Measurements from ENCODE around the gene KYAT1. TPM values are rescaled to one million over a fixed set of nuclear protein-coding genes. Genes with fewer than 3 reads are reported as not detected.
A peak's percentile ranks its signal among the peaks of the same experiment; 100 is the strongest.

KYAT1 gene
- total and polyA plus RNA-seq, 2 of the 8 experiments (the other 6 are each of a cell fraction or from before 2014, with no cell fraction given) = 30.4 to 42.2 TPM

DNA sequence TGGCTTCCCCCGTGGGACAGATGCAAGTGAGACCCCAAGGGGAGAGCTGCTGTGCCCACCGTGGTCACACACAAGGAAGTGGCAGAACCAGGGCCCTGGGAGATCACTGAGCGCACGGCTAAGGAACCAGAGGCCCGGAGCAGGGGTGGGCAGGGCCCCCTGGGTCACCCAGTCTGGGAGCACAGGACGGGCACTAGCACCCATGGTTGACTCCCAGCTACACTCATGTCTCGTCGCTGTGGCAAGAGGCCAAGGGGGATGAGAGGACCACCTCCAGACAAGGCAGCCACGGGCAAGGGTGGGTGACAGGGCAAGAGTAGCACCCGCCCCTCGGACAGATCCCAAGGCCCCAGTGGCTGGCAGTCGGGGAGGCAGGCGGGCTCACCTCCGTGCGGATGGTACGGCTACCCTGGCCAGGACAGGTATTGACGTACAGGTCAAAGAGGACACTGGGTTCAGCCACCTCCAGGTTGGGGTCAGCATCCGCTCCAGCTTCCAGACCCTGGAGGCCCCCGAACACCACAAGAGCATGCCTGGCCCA, 58.3 kb downstream of the KYAT1 start:
- ChIA-PET POLR2A (ENCODE audit: partially characterized antibody) (interaction anchor here (0.6 to 1.8 kb wide), 7 partner anchors 11 to 235 kb away, joined by 3 to 8 read pairs (median 4); partner anchors contain the start of gene PHYHD1), CTCF (ENCODE audit: partially characterized antibody) (interaction anchor here (0.6 kb wide), 1 partner anchor 273 kb away, joined by 3 read pairs; no protein-coding TSS in a partner anchor)

More for the DNA sequence above, 58.3 kb downstream of the KYAT1 start:
- Histone ChIP-seq H2AFZ (ENCODE audit: low read length) (no peak overlapping the region), H2BK15ac (ENCODE audit: low read length) (no peak overlapping the region), H3K27me3 (replicated peaks in 1 of 4; ENCODE audit: control insufficient read depth in 3 of 4, extremely low read depth in 1 of 4, insufficient read depth in 3 of 4, low read length in 3 of 4) (no peaks in the 10 kb centered on the region), H3K4ac (replicated peaks; ENCODE audit: insufficient read length, low read depth, low read length) (no peak overlapping the region), H3K4me1 (replicated peaks in 1 of 4; ENCODE audit: control insufficient read depth in 3 of 4, insufficient read depth in 4 of 4, low read length in 3 of 4) (peaks cover 0 to 11% (median 3%) of the 10 kb centered on the region in 4 experiments; a peak in 2 of 7 replicates), H3K23ac (ENCODE audit: insufficient read length) (no peak overlapping the region), H2BK5ac (ENCODE audit: low read depth, low read length) (no peak overlapping the region), H2BK12ac (ENCODE audit: low read depth, low read length) (no peak overlapping the region), H4K5ac (ENCODE audit: insufficient read length, low read depth, low read length) (no peak overlapping the region), H2BK120ac (replicated peaks; ENCODE audit: low read depth, low read length) (no peak overlapping the region), H3K4me2 (ENCODE audit: insufficient read depth in 1 of 2, low read depth in 2 of 2, low read length in 2 of 2) (no peak overlapping the region), H3K36me3 (ENCODE audit: control insufficient read depth in 2 of 4, insufficient read depth in 4 of 4, low read length in 3 of 4) (peaks cover 28 to 61% (median 54%) of the 10 kb centered on the region in 4 experiments), H4K20me1 (replicated peaks in 1 of 2; ENCODE audit: control insufficient read depth in 1 of 2, insufficient read depth in 2 of 2, low read length in 2 of 2) (peaks cover 5 to 26% of the 10 kb centered on the region in 2 experiments), H3K14ac (ENCODE audit: insufficient read length) (no peak overlapping the region), H2AK5ac (ENCODE audit: low read depth, low read length) (no peak overlapping the region), H4K91ac (replicated peaks; ENCODE audit: insufficient read length, low read length) (no peak overlapping the region), H3K56ac (replicated peaks; ENCODE audit: insufficient read length, low read depth, low read length) (no peak overlapping the region), H3K9ac (replicated peaks in 1 of 4; ENCODE audit: extremely low read depth in 1 of 4, low read depth in 3 of 4, low read length in 3 of 4) (no peak overlapping the region), H3K4me3 (ENCODE audit: extremely low read depth in 1 of 4, insufficient read depth in 2 of 4, low read depth in 3 of 4, low read length in 4 of 4) (no peak overlapping the region), H4K8ac (ENCODE audit: extremely low read depth, insufficient read depth, low read length) (no peak overlapping the region), H3K23me2 (ENCODE audit: low read depth, low read length) (peaks cover 7% of the 10 kb centered on the region; the same call in 1 of the 2 replicates), H3K79me2 (ENCODE audit: control insufficient read depth in 1 of 2, insufficient read depth in 2 of 2, low read length in 2 of 2) (peaks cover 0 to 1% of the 10 kb centered on the region in 2 experiments; a peak in 1 of 4 replicates), H3K18ac (ENCODE audit: extremely low read depth, low read length) (no peak overlapping the region), H3K79me1 (ENCODE audit: low read depth, low read length) (no peaks in the 10 kb centered on the region; the same call in 1 of the 2 replicates), H3K27ac (ENCODE audit: low read depth, low read length) (no peak overlapping the region), H3K9me3 (ENCODE audit: insufficient read depth in 2 of 2, low read depth in 1 of 2, low read length in 1 of 2) (no peaks in the 10 kb centered on the region), H2BK20ac (ENCODE audit: low read length) (no peak overlapping the region)
- DNase-seq (ENCODE audit: low read depth in 1 of 2, low spot score in 2 of 2) (no peak), FAIRE-seq (no peak)
- TF ChIP-seq CREB1 (IDR thresholded peaks at IDR 0.05) = no peak
- TF ChIP-seq POLR2AphosphoS5 (IDR thresholded peaks at IDR 0.05; ENCODE audit: low read depth, low read length) = peak; percentile 33; the same call in 1 of the 2 replicates
- WGBS, 2 experiments (ENCODE audit: extremely low coverage in 1 of 2, insufficient coverage in 1 of 2, insufficient read length in 1 of 2, insufficient replicate concordance in 2 of 2, low coverage in 1 of 2, low lambda C conversion rate in 2 of 2, missing lambda C conversion rate in 1 of 2) = 95% methylated on average over 17 of the region's 19 CpGs; no CpG with 5 or more reads in 1 of the 2 experiments

All from H1 (cell line).